Measurements from ENCODE around the gene FSTL4. TPM values are rescaled to one million over a fixed set of nuclear protein-coding genes. Genes with fewer than 3 reads are reported as not detected.

FSTL4 gene
- total RNA-seq, 1 experiment from 2014 or later, result 2.1 TPM

DNA sequence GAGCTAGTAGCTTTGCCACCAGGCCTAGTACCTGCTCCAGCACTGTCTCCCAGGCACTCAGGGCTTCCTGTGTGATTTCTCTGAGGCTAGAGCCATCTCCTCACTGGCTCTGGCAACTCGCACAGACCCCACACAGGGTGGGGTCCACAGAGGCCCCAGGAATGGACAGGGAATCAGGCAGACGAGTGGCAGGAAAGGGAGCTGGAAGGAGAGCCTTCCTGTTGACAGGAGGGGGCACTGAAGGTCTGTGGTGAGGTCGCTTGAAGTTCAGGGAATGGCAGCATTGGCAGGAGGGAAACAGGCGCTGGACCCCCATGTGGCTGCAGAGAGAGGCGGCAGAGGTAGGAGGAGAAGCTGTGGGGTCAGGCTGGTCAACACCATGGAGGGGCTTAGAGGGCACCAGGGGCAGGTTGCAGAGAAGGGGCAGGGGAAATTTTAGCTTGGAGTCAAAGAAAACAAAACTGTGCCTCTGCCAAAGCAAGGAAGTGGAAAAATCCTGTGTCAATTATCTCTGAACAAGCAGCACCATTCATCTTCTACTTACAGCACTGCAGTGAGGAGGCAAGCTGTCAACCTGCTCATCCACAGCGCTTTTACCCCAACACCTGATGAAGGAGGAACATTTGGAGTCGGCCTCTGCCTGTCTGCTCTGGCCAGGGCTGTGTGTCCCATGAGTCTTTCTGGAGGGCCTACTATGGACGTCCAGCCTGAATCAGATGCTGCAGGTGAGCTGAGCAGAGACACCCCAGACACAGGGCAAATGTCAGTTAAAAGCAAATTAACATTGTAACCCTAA, 270.2 kb downstream of the FSTL4 start:
- no peak for DNase-seq (ENCODE audit: low read depth, low spot score)
- in situ Hi-C loops (cut with HindIII; ENCODE audit: low pct_unique_long_range_greater_than_20kb, low sequenced_read_pairs), result no loop called here

DNA sequence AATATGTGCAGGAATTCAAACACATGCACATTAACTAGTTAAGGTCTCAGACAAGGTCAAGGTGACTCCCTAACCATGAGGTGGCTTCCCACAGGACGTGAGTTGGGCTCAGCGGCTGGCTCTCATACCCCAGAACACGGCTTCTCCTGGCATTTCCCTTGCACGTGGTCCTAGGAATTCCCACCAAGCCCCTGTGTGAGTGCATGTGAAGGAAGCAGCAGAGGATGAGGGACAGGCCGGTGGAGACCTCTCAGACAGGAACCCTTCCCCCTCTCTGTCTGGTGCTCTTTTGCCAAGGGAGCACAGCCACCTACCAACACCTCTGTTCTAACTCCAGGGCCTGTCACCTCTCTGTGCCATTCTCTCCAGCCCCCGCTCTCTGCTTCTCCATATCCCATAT, 271.0 kb downstream of the FSTL4 start:
- no peak for DNase-seq (ENCODE audit: low read depth, low spot score)
- in situ Hi-C loops (cut with HindIII; ENCODE audit: low pct_unique_long_range_greater_than_20kb, low sequenced_read_pairs), result no loop called here

DNA sequence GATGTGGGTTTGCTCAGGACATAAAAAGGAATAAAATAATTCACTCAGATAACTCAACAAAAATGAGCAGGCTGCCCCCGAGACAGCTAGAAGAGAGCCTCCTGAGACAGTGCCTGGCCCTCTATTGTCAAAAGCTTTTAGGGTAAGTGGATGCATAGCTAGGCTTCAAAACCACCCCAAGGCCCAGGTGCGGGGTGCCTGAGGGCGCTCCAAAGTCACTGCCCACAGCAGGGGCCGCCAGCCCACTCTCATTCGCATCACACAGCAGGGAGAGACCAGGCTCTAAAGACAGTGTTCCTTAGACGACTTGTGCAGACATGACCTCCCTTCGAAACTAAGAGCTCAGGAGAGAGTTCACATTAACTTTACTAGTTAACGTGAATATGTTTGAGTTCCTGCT, 271.5 kb downstream of the FSTL4 start:
- in situ Hi-C loops (cut with HindIII; ENCODE audit: low pct_unique_long_range_greater_than_20kb, low sequenced_read_pairs), result no loop called here
- no peak for DNase-seq (ENCODE audit: low read depth, low spot score)

DNA sequence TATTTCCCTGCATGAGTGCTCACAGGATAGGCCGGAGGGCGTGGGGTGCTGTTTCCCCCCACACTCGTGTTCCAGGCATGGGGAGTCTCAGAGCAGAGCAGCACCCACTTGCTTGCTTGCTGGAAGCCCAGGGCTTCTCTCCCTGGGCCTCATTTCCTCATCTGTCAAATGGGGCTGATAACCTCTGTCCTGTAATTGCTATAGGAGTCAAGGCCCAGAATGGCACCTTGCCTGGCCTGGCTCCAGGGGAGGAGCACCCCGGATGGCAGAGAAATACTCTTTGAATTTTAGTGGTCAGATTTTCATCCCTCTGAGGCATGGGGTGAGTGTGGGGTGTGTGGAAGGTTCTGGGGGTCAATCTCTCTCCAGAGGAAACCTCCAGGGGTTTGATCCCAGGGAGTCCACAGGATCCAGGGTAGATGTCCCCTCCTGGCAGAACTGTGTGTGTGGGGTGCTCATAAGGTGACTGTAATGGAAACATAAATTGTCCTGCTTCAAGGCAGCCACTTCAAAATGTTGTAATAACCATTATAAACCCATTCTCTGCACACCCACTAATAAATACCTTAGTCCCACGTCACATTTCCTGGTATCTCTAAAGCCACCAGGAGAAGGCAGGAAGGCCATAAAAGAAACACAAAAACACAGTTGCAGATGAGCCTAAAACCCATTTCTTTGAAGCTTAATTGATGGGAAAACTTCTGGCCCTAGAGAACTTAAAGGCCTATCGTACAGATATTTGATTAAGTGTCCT, 272.2 kb downstream of the FSTL4 start:
- DNase-seq (ENCODE audit: low read depth, low spot score), result no peak
- in situ Hi-C loops (cut with HindIII; ENCODE audit: low pct_unique_long_range_greater_than_20kb, low sequenced_read_pairs), result no loop called here

GRCh38 chr5:133338504-133339355, 273.6 kb downstream of the FSTL4 start:
- DNase-seq (ENCODE audit: low read depth, low spot score), result no peak
- in situ Hi-C loops (cut with HindIII; ENCODE audit: low pct_unique_long_range_greater_than_20kb, low sequenced_read_pairs), result no loop called here

DNA sequence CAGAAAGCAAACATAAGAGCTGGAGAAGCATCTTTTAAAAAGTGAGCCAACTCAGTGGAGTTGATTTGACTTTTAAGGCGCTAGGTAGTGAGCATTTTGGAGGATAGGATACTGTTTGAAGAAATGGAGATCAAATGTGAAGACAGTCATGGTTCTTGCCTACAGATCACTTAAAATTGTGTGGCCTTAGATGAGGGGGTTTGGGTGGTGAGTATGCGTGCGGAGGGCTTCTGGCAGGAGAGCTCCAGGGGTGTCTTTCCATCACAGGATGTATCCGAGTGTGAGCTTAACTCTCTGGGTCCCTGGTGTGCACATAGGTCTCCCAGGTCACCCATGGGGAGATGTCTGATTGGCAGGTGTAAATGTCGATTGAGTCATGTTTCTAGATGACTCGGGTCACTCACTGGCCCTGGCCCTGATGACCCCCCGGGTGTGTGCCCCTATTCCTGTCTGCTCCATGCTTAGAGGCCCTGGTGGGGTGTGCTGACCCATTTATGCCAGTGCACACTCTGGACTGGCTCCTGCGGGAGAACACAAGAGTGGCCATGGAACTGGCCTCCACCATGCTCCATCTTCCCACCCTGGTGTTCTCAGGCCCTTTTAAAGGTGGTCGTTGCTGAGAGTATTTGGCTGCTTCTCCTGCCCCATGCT, 274.4 kb downstream of the FSTL4 start:
- DNase-seq (ENCODE audit: low read depth, low spot score), result no peak
- in situ Hi-C loops (cut with HindIII; ENCODE audit: low pct_unique_long_range_greater_than_20kb, low sequenced_read_pairs), result no loop called here

DNA sequence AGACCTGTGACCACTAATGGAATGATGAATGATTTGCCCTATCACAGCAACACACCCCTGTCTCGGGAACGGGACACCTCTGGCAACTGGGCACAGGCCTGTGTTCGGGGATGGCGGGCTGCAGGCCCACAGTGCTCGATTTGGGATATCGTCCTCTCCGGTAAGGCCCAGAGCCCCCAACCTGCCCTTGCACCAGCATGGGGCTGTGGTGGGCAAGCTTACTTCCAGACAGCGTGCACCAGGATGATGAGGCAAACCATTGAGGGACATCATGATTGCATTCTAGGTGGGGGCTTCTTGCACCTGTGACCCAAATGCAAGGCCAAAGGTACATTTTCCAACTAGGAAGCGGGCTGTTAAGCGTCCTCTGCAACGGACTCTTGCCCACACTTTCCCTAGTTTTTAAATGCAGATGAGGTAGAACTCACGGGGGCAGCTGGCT, 275.4 kb downstream of the FSTL4 start:
- in situ Hi-C loops (cut with HindIII; ENCODE audit: low pct_unique_long_range_greater_than_20kb, low sequenced_read_pairs), result no loop called here
- no peak for DNase-seq (ENCODE audit: low read depth, low spot score)

DNA sequence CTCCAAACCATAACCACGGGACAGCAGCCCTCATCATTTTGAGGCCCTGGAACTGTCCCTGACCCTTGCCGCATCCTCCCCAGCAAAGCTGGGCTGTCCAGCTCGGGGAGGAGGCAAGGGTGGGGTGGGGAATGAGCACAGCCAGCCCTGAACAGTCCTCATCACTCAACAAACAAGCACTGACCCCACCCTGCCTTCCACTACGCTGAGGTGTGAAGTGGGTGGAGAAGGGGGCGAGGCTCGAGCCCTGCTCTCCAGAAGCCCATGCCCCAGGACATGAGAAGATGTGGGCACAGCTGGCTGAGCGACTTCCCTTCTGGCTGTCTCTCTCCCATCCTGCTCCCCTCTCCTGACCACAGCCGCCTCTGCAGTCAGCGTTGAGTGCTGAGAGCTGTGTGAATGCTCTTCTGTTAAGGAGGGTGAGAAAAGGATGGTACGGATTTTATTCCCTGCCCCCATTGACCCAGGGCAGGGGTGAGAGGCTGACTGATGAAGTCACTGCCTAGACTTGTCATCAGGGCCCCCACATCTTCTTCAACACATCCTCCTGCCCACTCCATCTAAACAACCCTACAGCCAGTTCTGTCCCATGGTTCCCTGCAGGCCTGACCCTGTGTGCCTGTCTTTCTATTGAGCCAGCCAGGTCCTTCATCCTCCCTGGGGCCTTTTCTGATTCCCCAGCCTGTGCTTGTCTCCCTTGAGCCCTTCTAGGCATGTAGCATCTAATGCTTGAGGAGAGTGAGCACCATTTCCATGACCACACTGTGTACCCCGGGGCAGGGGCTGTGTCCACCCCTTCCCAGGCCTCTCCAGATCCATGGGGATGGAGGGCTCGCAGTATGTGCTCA, 276.0 kb downstream of the FSTL4 start:
- no peak for DNase-seq (ENCODE audit: low read depth, low spot score)
- in situ Hi-C loops (cut with HindIII; ENCODE audit: low pct_unique_long_range_greater_than_20kb, low sequenced_read_pairs), result no loop called here

- in situ Hi-C loops (cut with HindIII; ENCODE audit: low pct_unique_long_range_greater_than_20kb, low sequenced_read_pairs), result no loop called here
- DNase-seq (ENCODE audit: low read depth, low spot score), result no peak
Observed at GRCh38 chr5:133334796-133335639, 277.3 kb downstream of the FSTL4 start.

DNA sequence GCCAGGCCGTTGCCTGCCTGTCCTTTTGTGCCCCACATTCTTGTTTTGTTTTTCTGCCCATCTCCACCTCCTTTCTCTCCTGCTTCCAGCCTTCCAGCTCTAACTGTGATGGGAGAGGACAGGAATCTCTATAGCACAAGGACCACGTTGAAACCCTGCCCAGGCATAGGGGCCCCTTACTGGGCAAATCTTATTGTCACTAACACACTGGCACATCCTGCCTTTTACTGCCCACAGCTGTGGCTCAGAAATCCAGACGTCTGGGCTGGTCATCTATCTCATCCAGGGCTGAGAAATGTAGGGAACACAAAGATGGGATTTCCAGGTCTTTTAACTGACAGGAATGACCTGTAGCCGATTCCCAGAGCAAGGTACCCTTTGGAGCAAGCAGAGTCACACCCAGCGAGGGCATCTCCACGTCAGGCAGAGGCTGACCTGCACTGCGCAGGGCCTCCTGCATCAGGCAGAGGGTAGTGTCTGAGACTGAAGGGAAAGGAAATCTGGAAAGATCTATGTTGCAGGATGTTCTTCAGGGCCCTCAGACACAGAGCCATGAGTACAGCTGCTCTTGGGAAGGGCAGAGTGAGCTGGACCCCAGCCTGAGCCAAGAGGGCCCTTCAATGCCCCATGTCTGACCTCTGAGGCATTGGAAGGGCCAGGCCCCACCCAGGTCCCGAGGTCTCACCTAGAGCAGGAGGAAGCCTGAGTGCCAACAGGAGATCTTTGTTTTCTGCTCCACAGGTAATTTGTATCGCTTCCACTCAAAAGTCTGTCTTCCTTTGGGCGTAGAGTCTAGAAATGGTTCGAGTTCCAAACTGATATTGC, 278.8 kb downstream of the FSTL4 start:
- no peak for DNase-seq (ENCODE audit: low read depth, low spot score)
- in situ Hi-C loops (cut with HindIII; ENCODE audit: low pct_unique_long_range_greater_than_20kb, low sequenced_read_pairs), result no loop called here

- no peak for DNase-seq (ENCODE audit: low read depth, low spot score)
- in situ Hi-C loops (cut with HindIII; ENCODE audit: low pct_unique_long_range_greater_than_20kb, low sequenced_read_pairs), result no loop called here
Observed at GRCh38 chr5:133332439-133333024, 279.8 kb downstream of the FSTL4 start.

GRCh38 chr5:133331941-133332340, 280.4 kb downstream of the FSTL4 start:
- in situ Hi-C loops (cut with HindIII; ENCODE audit: low pct_unique_long_range_greater_than_20kb, low sequenced_read_pairs), result no loop called here
- DNase-seq (ENCODE audit: low read depth, low spot score), result no peak

- DNase-seq (ENCODE audit: low read depth, low spot score), result no peak
- in situ Hi-C loops (cut with HindIII; ENCODE audit: low pct_unique_long_range_greater_than_20kb, low sequenced_read_pairs), result no loop called here
Observed at GRCh38 chr5:133330956-133331355, 281.4 kb downstream of the FSTL4 start.

DNA sequence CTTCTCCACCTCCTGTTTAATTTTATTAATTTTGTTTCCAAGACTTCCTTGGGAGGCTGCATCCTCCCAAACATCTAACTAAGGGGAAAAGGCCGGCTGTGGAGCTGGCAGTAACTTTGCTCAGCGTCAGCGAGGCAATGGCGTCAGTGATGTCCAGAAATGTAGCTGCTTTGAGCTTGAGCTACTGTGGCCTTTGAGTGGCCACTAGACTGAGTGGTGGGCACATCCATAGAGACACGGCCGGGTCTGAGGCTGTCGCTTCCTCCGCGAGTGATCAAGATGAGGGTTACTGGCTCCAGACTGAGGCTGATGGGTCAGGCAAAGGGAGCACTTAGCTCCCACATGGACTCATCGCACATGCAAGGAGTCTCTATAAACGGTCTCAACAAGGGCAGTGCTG, 283.5 kb downstream of the FSTL4 start:
- in situ Hi-C loops (cut with HindIII; ENCODE audit: low pct_unique_long_range_greater_than_20kb, low sequenced_read_pairs), result no loop called here
- DNase-seq (ENCODE audit: low read depth, low spot score), result no peak

DNA sequence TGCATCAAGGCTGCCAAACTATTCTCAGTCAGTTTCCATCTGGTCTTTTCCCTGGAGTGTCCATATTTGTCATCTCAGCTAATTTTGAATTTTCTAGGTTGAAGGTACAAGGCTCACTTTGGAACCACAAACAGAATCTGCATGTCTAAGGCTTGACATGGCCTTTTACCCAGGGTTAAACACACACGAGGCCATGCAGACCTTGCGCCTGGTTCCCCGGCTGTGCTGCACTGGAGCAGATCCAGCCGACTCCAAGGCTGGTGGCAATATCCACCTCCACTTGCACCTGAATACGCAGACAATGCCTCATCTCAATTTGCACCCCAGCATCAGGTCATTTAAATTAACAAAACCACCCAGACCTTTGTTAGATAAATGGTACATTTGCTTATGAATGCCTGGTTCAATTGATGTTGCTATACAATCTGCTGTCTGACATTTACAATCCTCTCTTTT, 284.4 kb downstream of the FSTL4 start:
- in situ Hi-C loops (cut with HindIII; ENCODE audit: low pct_unique_long_range_greater_than_20kb, low sequenced_read_pairs), result no loop called here

More for the DNA sequence above, 284.4 kb downstream of the FSTL4 start:
- no peak for DNase-seq (ENCODE audit: low read depth, low spot score)
